Spleen (tissue), 7 donors: ENCODE measurements around the gene SCAMP3.

Source experiments
- POLR2A ChIP-seq, 3 donors: fragments of 450-650 bp; IDR thresholded peaks; one replicate each; pipeline ENCODE4 v1.5.1; 2017; ENCODE audit warnings: antibody characterized with exemption in 3 of 3, mild to moderate bottlenecking in 1 of 3
- POLR2AphosphoS5 ChIP-seq, 3 donors: sonication (generic); formaldehyde crosslinking; IDR thresholded peaks; one replicate each; pipeline ENCODE4 v1.5.1; 2017; ENCODE audit warnings: antibody characterized with exemption in 3 of 3
- TF ChIP-seq, protein P1 (sequence below), 11 experiments: fragments of 200-600 bp in 7 of 11; fragments of 450-650 bp in 4 of 11; sonication (generic) in 4 of 11; IDR thresholded peaks in 8 of 11; conservative IDR thresholded peaks in 3 of 11; 1 replicate in 7 of 11; 2 replicates in 4 of 11; pipeline versions ENCODE4 v1.4.0 to v1.8.0; 2016 to 2021; ENCODE audit warnings: antibody characterized with exemption in 11 of 11, inconsistent platforms in 4 of 11, mild to moderate bottlenecking in 1 of 11
- donor health status: DM: no; HTN: no; CAD: no; lungs with moderate emphysema.
- donor health status: DM: no; HTN: no; CAD: no.
- donor health status: DM: no; HTN: no; CAD: no.

DNA sequence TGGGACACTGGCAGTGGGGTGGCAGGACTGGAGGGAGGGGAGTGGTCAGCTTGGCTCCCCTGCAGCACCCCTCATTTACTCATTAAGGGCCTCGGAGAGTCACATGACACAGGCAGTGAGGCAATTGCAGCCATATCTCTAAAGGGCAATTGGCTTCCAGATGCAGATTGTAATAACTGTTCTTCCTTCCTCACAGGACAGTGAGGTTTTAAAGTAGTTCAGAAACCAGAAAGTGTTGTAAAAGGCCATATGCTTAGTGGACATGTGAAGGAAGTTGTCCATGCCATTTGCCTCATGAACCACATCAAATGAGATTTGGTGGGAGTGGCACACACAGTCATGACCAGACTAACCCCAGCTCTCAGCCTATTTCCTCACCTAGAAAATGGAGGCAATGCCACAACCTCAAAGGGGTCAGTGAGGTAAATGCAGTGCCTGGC, 42.5 kb downstream of the SCAMP3 start:
- TF ChIP-seq, protein P1, sequence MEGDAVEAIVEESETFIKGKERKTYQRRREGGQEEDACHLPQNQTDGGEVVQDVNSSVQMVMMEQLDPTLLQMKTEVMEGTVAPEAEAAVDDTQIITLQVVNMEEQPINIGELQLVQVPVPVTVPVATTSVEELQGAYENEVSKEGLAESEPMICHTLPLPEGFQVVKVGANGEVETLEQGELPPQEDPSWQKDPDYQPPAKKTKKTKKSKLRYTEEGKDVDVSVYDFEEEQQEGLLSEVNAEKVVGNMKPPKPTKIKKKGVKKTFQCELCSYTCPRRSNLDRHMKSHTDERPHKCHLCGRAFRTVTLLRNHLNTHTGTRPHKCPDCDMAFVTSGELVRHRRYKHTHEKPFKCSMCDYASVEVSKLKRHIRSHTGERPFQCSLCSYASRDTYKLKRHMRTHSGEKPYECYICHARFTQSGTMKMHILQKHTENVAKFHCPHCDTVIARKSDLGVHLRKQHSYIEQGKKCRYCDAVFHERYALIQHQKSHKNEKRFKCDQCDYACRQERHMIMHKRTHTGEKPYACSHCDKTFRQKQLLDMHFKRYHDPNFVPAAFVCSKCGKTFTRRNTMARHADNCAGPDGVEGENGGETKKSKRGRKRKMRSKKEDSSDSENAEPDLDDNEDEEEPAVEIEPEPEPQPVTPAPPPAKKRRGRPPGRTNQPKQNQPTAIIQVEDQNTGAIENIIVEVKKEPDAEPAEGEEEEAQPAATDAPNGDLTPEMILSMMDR (IDR thresholded peaks at IDR 0.05 in 8 of 11, conservative IDR thresholded peaks at IDR 0.05 in 3 of 11) = no peak
- TF ChIP-seq POLR2A (IDR thresholded peaks at IDR 0.05) (no peak), POLR2AphosphoS5 (IDR thresholded peaks at IDR 0.05) (no peak)
